Erythroblast (primary cell): Measurements from ENCODE around the gene GARNL3.

ENCODE experiments used
- GATA1 ChIP-seq: IDR thresholded peaks from 2 replicates; pipeline ENCODE4 v1.6.1; 2011; ENCODE audit warnings: low read depth, mild to moderate bottlenecking, control low read depth, low read length, moderate library complexity
- POLR2A ChIP-seq: IDR thresholded peaks from 2 replicates; pipeline ENCODE4 v1.6.1; 2011; ENCODE audit warnings: mild to moderate bottlenecking, low read length

- TF ChIP-seq POLR2A = no peak
- TF ChIP-seq GATA1 = no peak
Measured at GRCh38 chr9:127333221-127334064, 68.9 kb downstream of the GARNL3 start.
